IMR-90 (cell line): ENCODE data around the gene TAF4. TPM values are rescaled to one million over a fixed set of nuclear protein-coding genes. Genes with fewer than 3 reads are reported as not detected.

Experiments
- ATAC-seq: fragments of 200-7000 bp; cut with Tn5 transposase; 2 replicates; pipeline ENCODE4 v1.9.1; 2020; ENCODE audit warnings: low read depth, mild to moderate bottlenecking, moderate library complexity
- BruUV-seq: library from RNA; stranded (reverse); fragments of 400-500 nt; replicated peaks from 2 replicates; lab custom pipeline; 2021; lab: Mats Ljungman, UMichigan
- CTCF ChIA-PET: fragments of 300-600 bp; formaldehyde crosslinking; extraction: SDS; loops from one replicate; lab custom pipeline; 2021; ENCODE audit warnings: antibody characterized with exemption; lab: Yijun Ruan, JAX
- POLR2A ChIA-PET: fragments of 300-600 bp; sonication (Branson Sonifier 250); formaldehyde crosslinking; loops from one replicate; lab custom pipeline; 2022; ENCODE audit warnings: antibody characterized with exemption; ENCODE audit not compliant: unreplicated experiment; lab: Charles Lee
- DNase-seq: peaks from one replicate; pipeline ENCODE4 v3.0.0; 2013
- H2AFZ ChIP-seq: replicated peaks from 2 replicates; pipeline ENCODE3; 2013; ENCODE audit warnings: low read length, mild to moderate bottlenecking; ENCODE audit not compliant: poor library complexity
- H2AK5ac ChIP-seq: 2 replicates; pipeline ENCODE4 v1.6.1; 2013; ENCODE audit warnings: low read depth, low read length, inconsistent platforms
- H2AK9ac ChIP-seq: replicated peaks from 2 replicates; pipeline ENCODE3; 2013; ENCODE audit warnings: mild to moderate bottlenecking, low read depth, low read length, moderate library complexity; ENCODE audit not compliant: poor library complexity
- H2BK120ac ChIP-seq: 2 replicates; pipeline ENCODE4 v1.6.1; 2013; ENCODE audit warnings: low read depth, low read length, inconsistent platforms
- H2BK15ac ChIP-seq: 3 replicates; pipeline ENCODE4 v1.6.1; 2013; ENCODE audit warnings: low read depth, low read length, inconsistent platforms
- H2BK20ac ChIP-seq: 2 replicates; pipeline ENCODE4 v1.6.1; 2013; ENCODE audit warnings: low read depth, mild to moderate bottlenecking, inconsistent platforms, low read length, moderate library complexity
- H2BK5ac ChIP-seq: 2 replicates; pipeline ENCODE4 v1.6.1; 2013; ENCODE audit warnings: mild to moderate bottlenecking, low read depth, low read length, inconsistent platforms; ENCODE audit not compliant: poor library complexity, severe bottlenecking
- H3K14ac ChIP-seq: replicated peaks from 2 replicates; pipeline ENCODE4 v1.6.1; 2013; ENCODE audit warnings: low read depth, low read length, inconsistent platforms
- H3K18ac ChIP-seq: 2 replicates; pipeline ENCODE4 v1.6.1; 2013; ENCODE audit warnings: low read depth, low read length, control low read depth
- H3K23ac ChIP-seq: 2 replicates; pipeline ENCODE4 v1.6.1; 2013; ENCODE audit warnings: low read depth, low read length, inconsistent platforms
- H3K27ac ChIP-seq: 2 replicates; pipeline ENCODE4 v1.5.1; 2013; ENCODE audit warnings: mild to moderate bottlenecking, control low read depth, low read length; ENCODE audit not compliant: insufficient read depth
- H3K27me3 ChIP-seq: 2 replicates; pipeline ENCODE4 v1.6.1; 2013; ENCODE audit warnings: low read length; ENCODE audit not compliant: control insufficient read depth, insufficient read depth
- H3K36me3 ChIP-seq: 2 replicates; pipeline ENCODE4 v1.6.1; 2013; ENCODE audit warnings: low read length, mixed read lengths; ENCODE audit not compliant: control insufficient read depth, insufficient read depth
- H3K4ac ChIP-seq: 2 replicates; pipeline ENCODE4 v1.6.1; 2013; ENCODE audit warnings: low read depth, low read length, inconsistent platforms
- H3K4me1 ChIP-seq: 2 replicates; pipeline ENCODE4 v1.6.1; 2013; ENCODE audit warnings: low read length, mixed read lengths; ENCODE audit not compliant: control insufficient read depth, insufficient read depth
- H3K4me2 ChIP-seq: 2 replicates; pipeline ENCODE4 v1.6.1; 2013; ENCODE audit warnings: low read depth, mild to moderate bottlenecking, control low read depth, low read length, moderate library complexity
- H3K4me3 ChIP-seq: 2 replicates; pipeline ENCODE4 v1.5.1; 2013; ENCODE audit warnings: low read depth, mild to moderate bottlenecking, control low read depth, low read length, moderate library complexity; ENCODE audit not compliant: insufficient read depth
- H3K56ac ChIP-seq: 2 replicates; pipeline ENCODE4 v1.6.1; 2013; ENCODE audit warnings: low read length, inconsistent platforms; ENCODE audit not compliant: insufficient read depth; ENCODE audit errors: extremely low read depth
- H3K79me1 ChIP-seq, 2 experiments: 2 replicates each; pipeline ENCODE4 v1.6.1; 2013; ENCODE audit warnings: low read length in 2 of 2, inconsistent platforms in 1 of 2, low read depth in 1 of 2
- H3K9ac ChIP-seq: 2 replicates; pipeline ENCODE4 v1.6.1; 2013; ENCODE audit warnings: low read depth, low read length, control low read depth
- H3K9me1 ChIP-seq: 2 replicates; pipeline ENCODE4 v1.6.1; 2013; ENCODE audit warnings: low read length, inconsistent platforms; ENCODE audit not compliant: insufficient read depth
- H3K9me3 ChIP-seq: 2 replicates; pipeline ENCODE4 v1.6.1; 2013; ENCODE audit warnings: low read length; ENCODE audit not compliant: control insufficient read depth, insufficient read depth
- H4K20me1 ChIP-seq: 2 replicates; pipeline ENCODE4 v1.6.1; 2013; ENCODE audit warnings: low read length, inconsistent platforms; ENCODE audit not compliant: insufficient read depth
- H4K5ac ChIP-seq: 2 replicates; pipeline ENCODE4 v1.6.1; 2013; ENCODE audit warnings: mild to moderate bottlenecking, low read depth, low read length, control low read depth
- H4K8ac ChIP-seq, 2 experiments: 2 replicates each; pipeline ENCODE4 v1.6.1; 2013; ENCODE audit warnings: low read depth in 2 of 2, low read length in 2 of 2, control low read depth in 1 of 2, inconsistent platforms in 1 of 2
- H4K91ac ChIP-seq: 2 replicates; pipeline ENCODE4 v1.6.1; 2013; ENCODE audit warnings: low read depth, low read length, inconsistent platforms; ENCODE audit not compliant: insufficient read depth
- BHLHE40 ChIP-seq: fragments of 150-350 bp; IDR thresholded peaks from 2 replicates; pipeline ENCODE4 v1.6.1; 2016; ENCODE audit warnings: mild to moderate bottlenecking, low read depth, low read length
- CEBPB ChIP-seq: IDR thresholded peaks from 2 replicates; pipeline ENCODE4 v1.6.1; 2012; ENCODE audit warnings: low read depth, low read length, improper control_type of control experiment
- CTCF ChIP-seq: conservative IDR thresholded peaks from 2 replicates; pipeline ENCODE4 v1.5.1; 2012; ENCODE audit warnings: mild to moderate bottlenecking, low read depth, low read length, improper control_type of control experiment
- ELK1 ChIP-seq: fragments of 150-350 bp; IDR thresholded peaks from 2 replicates; pipeline ENCODE4 v1.6.1; 2016; ENCODE audit warnings: low read depth, mild to moderate bottlenecking, low read length, moderate library complexity, borderline replicate concordance
- FOS ChIP-seq: fragments of 150-350 bp; IDR thresholded peaks from 2 replicates; pipeline ENCODE4 v1.6.1; 2016; ENCODE audit warnings: low read depth, low read length
- MAFK ChIP-seq: IDR thresholded peaks from 2 replicates; pipeline ENCODE4 v1.6.1; 2012; ENCODE audit warnings: low read depth, low read length, improper control_type of control experiment
- MXI1 ChIP-seq: IDR thresholded peaks from 2 replicates; pipeline ENCODE4 v1.6.1; 2012; ENCODE audit warnings: low read depth, mild to moderate bottlenecking, low read length, moderate library complexity, borderline replicate concordance
- NFE2L2 ChIP-seq: fragments of 150-350 bp; IDR thresholded peaks from 2 replicates; pipeline ENCODE4 v1.6.1; 2016; ENCODE audit warnings: low read depth, mild to moderate bottlenecking, low read length
- POLR2A ChIP-seq: IDR thresholded peaks from 2 replicates; pipeline ENCODE4 v1.6.1; 2012; ENCODE audit warnings: mild to moderate bottlenecking, low read depth, low read length
- RAD21 ChIP-seq: IDR thresholded peaks from 2 replicates; pipeline ENCODE4 v1.6.1; 2012; ENCODE audit warnings: low read length, improper control_type of control experiment
- RFX5 ChIP-seq: IDR thresholded peaks from 2 replicates; pipeline ENCODE4 v1.8.0; 2012; ENCODE audit warnings: low read depth, mild to moderate bottlenecking, low read length, moderate library complexity
- SMC3 ChIP-seq: fragments of 150-350 bp; IDR thresholded peaks from 2 replicates; pipeline ENCODE4 v1.6.1; 2016; ENCODE audit warnings: low read depth, mild to moderate bottlenecking, antibody characterized with exemption, low read length, moderate library complexity
- USF2 ChIP-seq: fragments of 150-350 bp; IDR thresholded peaks from 2 replicates; pipeline ENCODE4 v1.6.1; 2017; ENCODE audit warnings: mild to moderate bottlenecking, antibody characterized with exemption, low read length, low read depth
- WGBS, 2 experiments: methylation state at CpG; one replicate each; pipeline versions ENCODE4 v1.1.5 to v1.1.7; 2013; ENCODE audit warnings: missing lambda C conversion rate in 2 of 2; ENCODE audit not compliant: insufficient read length in 1 of 2; ENCODE audit errors: extremely low coverage in 2 of 2; 5-methylcytosine and 5-hydroxymethylcytosine counted together
- dilution Hi-C: fragments of 300-500 bp; cut with HindIII; formaldehyde crosslinking; loops from one replicate; pipeline ENCODE4 v1.14.3; 2018; ENCODE audit warnings: low sequenced_read_pairs; ENCODE audit not compliant: unreplicated experiment
- in situ Hi-C: fragments of 300-500 bp; cut with MboI; formaldehyde crosslinking; loops from 3 replicates; pipeline ENCODE4 v1.14.3; 2019; ENCODE audit warnings: low sequenced_read_pairs, inconsistent platforms, mixed read lengths
- intact Hi-C: fragments of 100-400 bp; cut with micrococcal nuclease; formaldehyde crosslinking; loops from 2 replicates; pipeline ENCODE4 v1.10.0; 2022
- polyA plus RNA-seq, 3 experiments: library from polyadenylated mRNA; depleted of rRNA; stranded (reverse); fragments of >200 nt; gene quantifications; 2 replicates each; pipeline ENCODE4 v1.2.3, GENCODE V29; 2012; ENCODE audit warnings: low replicate concordance in 1 of 3
- total RNA-seq: library from RNA; depleted of rRNA; stranded (reverse); fragments of >200 nt; gene quantifications from 2 replicates; pipeline ENCODE4 v1.2.3, GENCODE V29; 2012

The TAF4 gene
- total and polyA plus RNA-seq, 2 of the 4 experiments (the other 2 are of a cell fraction) = 1.4 to 5.1 TPM

- Histone ChIP-seq H2AK5ac (no peak overlapping the region), H4K20me1 (no peaks in the 10 kb centered on the region), H3K9me3 (no peaks in the 10 kb centered on the region; the same call in 1 of the 2 replicates), H3K27me3 (no peaks in the 10 kb centered on the region), H3K56ac (no peak overlapping the region), H3K4me3 (no peak overlapping the region), H2BK5ac (no peak overlapping the region), H3K14ac (no peak overlapping the region), H3K4me2 (no peak overlapping the region), H3K4me1 (no peaks in the 10 kb centered on the region), H2BK120ac (no peak overlapping the region), H2AFZ (no peak overlapping the region), H3K18ac (no peak overlapping the region), H3K9ac (no peak overlapping the region), H3K36me3 (no peaks in the 10 kb centered on the region), H3K9me1 (no peaks in the 10 kb centered on the region; the same call in 1 of the 2 replicates), H2AK9ac (no peak overlapping the region), H3K79me1 (no peaks in the 10 kb centered on the region), H4K5ac (no peak overlapping the region), H4K91ac (no peak overlapping the region), H2BK20ac (no peak overlapping the region), H3K23ac (no peak overlapping the region), H2BK15ac (no peak overlapping the region), H3K4ac (no peak overlapping the region), H4K8ac (no peak overlapping the region), H3K27ac (no peak overlapping the region)
- no TSS peak for BruUV-seq
- in situ Hi-C loops = no loop called here
- intact Hi-C loops = no loop called here
- WGBS, 2 experiments = 83% methylated on average over 7 of the region's 14 CpGs; no CpG with 5 or more reads in 1 of the 2 experiments
- POLR2A ChIA-PET = no interaction called here
- CTCF ChIA-PET = no interaction called here
- ATAC-seq (no peak), DNase-seq (no peak)
- TF ChIP-seq ELK1 (no peak), RFX5 (no peak), BHLHE40 (no peak), NFE2L2 (no peak), MXI1 (no peak), CEBPB (no peak), RAD21 (no peak), CTCF (no peak), FOS (no peak), SMC3 (no peak), MAFK (no peak), POLR2A (no peak), USF2 (no peak)
- dilution Hi-C loops = no loop called here
These were observed 134.0 kb downstream of the TAF4 start for GRCh38 chr20:61931476-61932198.
